ENCODE results near the gene SUB1.

GRCh38 chr5:32601623-32602295 lies 16.4 kb downstream of the SUB1 start:
- TF ChIP-seq CTCF (conservative IDR thresholded peaks at IDR 0.05; ENCODE audit: low read depth, low read length) (no peak), EZH2 (IDR thresholded peaks at IDR 0.05; ENCODE audit: borderline replicate concordance, low read depth, low read length, poor library complexity, severe bottlenecking) (no peak)

Data from A673 (cell line).